H7 (cell line): Measurements from ENCODE around the gene VPS35L. TPM values are rescaled to one million over a fixed set of nuclear protein-coding genes. Genes with fewer than 3 reads are reported as not detected.

Source experiments
- total RNA-seq: library from RNA; depleted of rRNA; stranded (reverse); fragments of >200 nt; shearing (Covaris generic); gene quantifications from 2 replicates; pipeline ENCODE4 v1.2.3, GENCODE V29; 2014; rRNA removed

VPS35L gene
- total RNA-seq, 1 experiment from 2014 or later: 31.8 TPM

Other genes starting within 250 kb of the VPS35L start
- 1.0 and 1.7 TPM in 2 replicates for gene TMC5, start 137.8 kb upstream of the VPS35L start, total RNA-seq
- gene GDE1, start 33.6 kb upstream of the VPS35L start, total RNA-seq: 57.8 and 60.0 TPM in 2 replicates
- 6.4 and 9.5 TPM in 2 replicates for gene CCP110, start 31.8 kb upstream of the VPS35L start, total RNA-seq
- 35.5 and 50.6 TPM in 2 replicates for gene KNOP1, start 162.5 kb downstream of the VPS35L start, total RNA-seq
- gene IQCK, start 162.6 kb downstream of the VPS35L start, total RNA-seq: 4.4 and 6.4 TPM in 2 replicates